Hepatocyte (in vitro differentiated cells): Measurements from ENCODE around the gene IGSF23. TPM values are rescaled to one million over a fixed set of nuclear protein-coding genes. Genes with fewer than 3 reads are reported as not detected.

Experiments used
- DNase-seq: peaks from one replicate; pipeline ENCODE4 v3.0.0-alpha.2; 2016; ENCODE audit warnings: low spot score
- H2AFZ ChIP-seq: fragments of 200-600 bp; sonication (generic); 2 replicates; pipeline ENCODE4 v1.6.0; 2016; ENCODE audit warnings: antibody characterized with exemption, mild to moderate bottlenecking
- H3K27ac ChIP-seq: fragments of 200-600 bp; sonication (generic); 2 replicates; pipeline ENCODE4 v1.5.1; 2016; ENCODE audit warnings: mild to moderate bottlenecking
- H3K27me3 ChIP-seq: fragments of 200-600 bp; sonication (generic); 2 replicates; pipeline ENCODE4 v1.6.1; 2016
- H3K36me3 ChIP-seq: fragments of 200-600 bp; sonication (generic); replicated peaks from 2 replicates; pipeline ENCODE4 v1.5.1; 2016; ENCODE audit warnings: low read depth; ENCODE audit not compliant: insufficient read depth
- H3K4me1 ChIP-seq: fragments of 200-600 bp; sonication (generic); 2 replicates; pipeline ENCODE4 v1.5.1; 2016; ENCODE audit warnings: mild to moderate bottlenecking, moderate library complexity; ENCODE audit not compliant: insufficient read depth
- H3K4me2 ChIP-seq: fragments of 200-600 bp; sonication (generic); 2 replicates; pipeline ENCODE4 v1.6.0; 2016
- H3K4me3 ChIP-seq: fragments of 200-600 bp; sonication (generic); 2 replicates; pipeline ENCODE4 v1.5.1; 2016; ENCODE audit warnings: mild to moderate bottlenecking
- H3K79me2 ChIP-seq: fragments of 200-600 bp; sonication (generic); 2 replicates; pipeline ENCODE4 v1.6.0; 2017; ENCODE audit warnings: mild to moderate bottlenecking
- H3K9me2 ChIP-seq: fragments of 200-600 bp; sonication (generic); replicated peaks from 2 replicates; pipeline ENCODE4 v1.6.0; 2017; ENCODE audit warnings: mild to moderate bottlenecking; ENCODE audit not compliant: insufficient read depth
- H3K9me3 ChIP-seq: fragments of 200-600 bp; sonication (generic); 2 replicates; pipeline ENCODE4 v1.5.1; 2016; ENCODE audit warnings: low read depth, mild to moderate bottlenecking
- H4K20me1 ChIP-seq: fragments of 200-600 bp; sonication (generic); 2 replicates; pipeline ENCODE4 v1.6.0; 2016; ENCODE audit warnings: mild to moderate bottlenecking; ENCODE audit not compliant: insufficient read depth, poor library complexity, severe bottlenecking
- CTCF ChIP-seq: fragments of 200-600 bp; sonication (generic); IDR thresholded peaks from 2 replicates; pipeline ENCODE4 v1.5.1; 2016; ENCODE audit warnings: antibody characterized with exemption, mild to moderate bottlenecking; ENCODE audit not compliant: poor library complexity
- EZH2 ChIP-seq: fragments of 200-600 bp; sonication (generic); IDR thresholded peaks from 2 replicates; pipeline ENCODE4 v1.6.1; 2016; ENCODE audit warnings: antibody characterized with exemption, mild to moderate bottlenecking, borderline replicate concordance
- EZH2phosphoT487 ChIP-seq: fragments of 200-600 bp; sonication (generic); IDR thresholded peaks from one replicate; pipeline ENCODE4 v1.6.1; 2018; ENCODE audit warnings: antibody characterized with exemption, mild to moderate bottlenecking, low read depth, moderate library complexity; ENCODE audit not compliant: unreplicated experiment, severe bottlenecking
- WGBS: methylation state at CpG from one replicate; pipeline ENCODE4 v1.1.6; 2016; ENCODE audit warnings: low lambda C conversion rate; ENCODE audit errors: missing lambda C conversion rate; 5-methylcytosine and 5-hydroxymethylcytosine counted together
- polyA plus RNA-seq: library from polyadenylated mRNA; unstranded; fragments of >200 nt; fragmentation: Nextera tagmentation; extraction: Ambion mirVana; gene quantifications from 2 replicates; pipeline ENCODE4 v1.2.1, GENCODE V29; 2016
- total RNA-seq: library from RNA; depleted of rRNA; stranded (reverse); fragments of >200 nt; gene quantifications from 2 replicates; pipeline ENCODE4 v1.2.3, GENCODE V29; 2014

The IGSF23 gene
- total and polyA plus RNA-seq, 2 experiments from 2014 or later, result 2.1 to 3.8 TPM

- Histone ChIP-seq H3K4me1 (no peaks in the 10 kb centered on the region), H3K27ac (no peak overlapping the region), H3K79me2 (no peaks in the 10 kb centered on the region), H3K4me2 (no peak overlapping the region), H3K9me3 (no peaks in the 10 kb centered on the region), H2AFZ (no peak overlapping the region), H3K9me2 (no peaks in the 10 kb centered on the region), H3K4me3 (no peak overlapping the region), H3K36me3 (no peaks in the 10 kb centered on the region), H4K20me1 (no peaks in the 10 kb centered on the region), H3K27me3 (no peaks in the 10 kb centered on the region)
- TF ChIP-seq EZH2phosphoT487 (no peak), CTCF (no peak), EZH2 (no peak)
- DNase-seq, result no peak
- WGBS, result 79% methylated on average over 1 of the region's 1 CpG
Observed at GRCh38 chr19:44577566-44577874, 35.8 kb upstream of the IGSF23 start.

- Histone ChIP-seq H3K9me2 (no peaks in the 10 kb centered on the region), H3K4me2 (no peak overlapping the region), H3K4me1 (no peaks in the 10 kb centered on the region), H3K27me3 (no peaks in the 10 kb centered on the region), H3K27ac (no peak overlapping the region), H2AFZ (no peak overlapping the region), H3K36me3 (no peaks in the 10 kb centered on the region), H4K20me1 (no peaks in the 10 kb centered on the region), H3K4me3 (no peak overlapping the region), H3K79me2 (no peaks in the 10 kb centered on the region), H3K9me3 (no peaks in the 10 kb centered on the region)
- no peak for DNase-seq
- WGBS, result 94% methylated on average over 5 of the region's 5 CpGs
- TF ChIP-seq CTCF (no peak), EZH2phosphoT487 (no peak), EZH2 (no peak)
Observed at GRCh38 chr19:44579663-44580365, 33.5 kb upstream of the IGSF23 start.

- 86% methylated on average over 11 of the region's 11 CpGs for WGBS
- no peak overlapping the region for H3K4me2 ChIP-seq
- H3K9me2 ChIP-seq, result no peaks in the 10 kb centered on the region
- no peak overlapping the region for H3K4me3 ChIP-seq
- no peaks in the 10 kb centered on the region for H3K4me1 ChIP-seq
- H3K9me3 ChIP-seq, result no peaks in the 10 kb centered on the region
- no peaks in the 10 kb centered on the region for H4K20me1 ChIP-seq
- no peak for TF ChIP-seq EZH2phosphoT487
- TF ChIP-seq CTCF, result no peak
- no peak for TF ChIP-seq EZH2
- no peak overlapping the region for H3K27ac ChIP-seq
- H3K79me2 ChIP-seq, result no peaks in the 10 kb centered on the region
- H3K36me3 ChIP-seq, result no peaks in the 10 kb centered on the region
- H2AFZ ChIP-seq, result no peak overlapping the region
- no peaks in the 10 kb centered on the region for H3K27me3 ChIP-seq
- DNase-seq, result no peak
Observed at GRCh38 chr19:44580366-44580895, 32.9 kb upstream of the IGSF23 start.
